NCI-H1930 (cell line): Measurements from ENCODE around the gene LRP1.

Experiments
- DNase-seq, 2 experiments: peaks; one replicate each; lab custom pipeline; 2025; lab: John Stamatoyannopoulos, UW

LRP1 gene

GRCh38 chr12:57154804-57155434, 26.6 kb downstream of the LRP1 start:
- no peak for DNase-seq

DNA sequence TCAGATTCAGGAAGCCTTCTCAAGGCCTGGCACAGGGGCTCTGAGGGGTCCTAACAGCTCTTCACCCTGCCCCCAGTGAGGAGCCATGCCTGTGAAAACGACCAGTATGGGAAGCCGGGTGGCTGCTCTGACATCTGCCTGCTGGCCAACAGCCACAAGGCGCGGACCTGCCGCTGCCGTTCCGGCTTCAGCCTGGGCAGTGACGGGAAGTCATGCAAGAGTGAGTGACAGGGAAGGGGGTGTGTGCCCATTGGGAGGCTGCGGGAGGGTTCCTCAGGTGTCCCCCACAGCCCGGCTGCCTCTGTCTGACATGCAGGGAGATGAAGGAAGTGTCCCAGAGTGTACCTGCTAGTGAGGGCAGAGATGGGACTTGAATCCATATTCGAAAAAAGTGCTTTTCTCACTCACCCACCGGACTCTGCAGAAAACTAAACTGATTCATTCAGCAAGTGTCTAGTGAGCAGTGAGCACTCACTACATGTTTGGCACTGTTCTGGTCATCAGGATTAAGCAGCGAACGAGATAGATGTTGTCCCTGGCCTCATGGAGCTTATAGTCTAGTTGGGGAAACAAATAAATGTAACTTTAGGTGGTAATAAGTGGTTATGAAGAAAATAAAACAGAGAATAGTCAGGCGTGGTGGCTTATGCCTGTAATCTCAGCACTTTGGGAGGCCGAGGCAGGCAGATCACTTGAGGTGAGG, 28.6 kb downstream of the LRP1 start:
- DNase-seq, result no peak

DNA sequence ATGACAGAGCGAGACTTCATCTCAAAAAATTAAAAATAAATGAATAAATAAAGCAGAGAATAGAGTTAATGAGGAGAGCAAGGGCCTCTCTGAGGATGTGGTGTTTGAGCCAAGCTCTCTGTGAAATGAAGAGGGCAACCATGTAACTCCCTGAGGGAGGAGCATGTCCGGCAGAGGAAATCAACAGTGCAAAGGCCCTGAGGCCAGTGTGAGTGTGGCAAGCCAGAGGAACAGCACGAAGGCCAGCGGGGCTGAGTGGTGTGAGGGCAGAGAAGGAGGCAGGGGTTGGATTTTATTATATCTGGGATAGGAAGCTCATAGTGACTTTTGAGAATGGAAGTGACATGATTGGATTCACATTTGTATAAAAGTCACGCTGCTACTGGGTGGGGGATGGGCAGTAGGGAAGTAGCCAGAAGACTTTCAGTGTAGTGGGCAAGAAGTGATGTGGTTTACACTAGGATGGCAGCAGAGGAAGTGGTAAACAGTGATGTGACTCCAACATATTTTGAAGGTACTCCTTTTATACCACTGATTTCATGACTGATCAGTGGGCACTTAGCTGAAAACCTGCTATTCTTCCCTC, 29.4 kb downstream of the LRP1 start:
- no peak for DNase-seq

DNA sequence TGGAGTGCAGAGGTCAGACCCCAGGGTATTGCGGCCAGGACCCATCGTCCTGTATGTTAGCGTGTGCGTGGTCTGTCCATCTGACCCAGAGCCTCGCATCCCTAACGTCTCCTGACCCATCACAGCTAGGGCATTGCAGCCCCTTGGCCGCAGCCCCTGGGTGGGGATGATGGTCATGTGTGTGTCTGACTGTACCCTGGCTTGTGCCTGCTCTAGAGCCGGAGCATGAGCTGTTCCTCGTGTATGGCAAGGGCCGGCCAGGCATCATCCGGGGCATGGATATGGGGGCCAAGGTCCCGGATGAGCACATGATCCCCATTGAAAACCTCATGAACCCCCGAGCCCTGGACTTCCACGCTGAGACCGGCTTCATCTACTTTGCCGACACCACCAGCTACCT, 29.9 kb downstream of the LRP1 start:
- no peak for DNase-seq

DNA sequence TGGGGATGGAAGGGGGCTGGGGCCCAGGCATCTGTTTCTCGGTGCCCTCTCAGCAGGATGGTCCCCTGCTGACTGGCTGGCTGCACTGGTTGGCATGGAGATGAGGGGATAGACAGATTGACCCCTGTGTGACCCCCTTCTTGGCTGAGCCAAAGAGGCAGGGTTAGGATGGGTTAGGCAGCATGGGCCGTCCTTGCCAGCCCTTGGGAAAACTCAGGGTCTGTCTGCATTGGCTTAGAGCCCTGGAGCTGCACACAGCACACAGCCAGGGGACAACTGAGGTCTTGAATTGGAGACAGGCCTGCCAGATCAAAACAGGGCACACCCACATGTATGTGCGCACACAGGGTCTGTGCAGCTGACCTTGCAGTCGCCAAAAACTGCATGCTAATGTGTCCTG, 30.4 kb downstream of the LRP1 start:
- no peak for DNase-seq

DNA sequence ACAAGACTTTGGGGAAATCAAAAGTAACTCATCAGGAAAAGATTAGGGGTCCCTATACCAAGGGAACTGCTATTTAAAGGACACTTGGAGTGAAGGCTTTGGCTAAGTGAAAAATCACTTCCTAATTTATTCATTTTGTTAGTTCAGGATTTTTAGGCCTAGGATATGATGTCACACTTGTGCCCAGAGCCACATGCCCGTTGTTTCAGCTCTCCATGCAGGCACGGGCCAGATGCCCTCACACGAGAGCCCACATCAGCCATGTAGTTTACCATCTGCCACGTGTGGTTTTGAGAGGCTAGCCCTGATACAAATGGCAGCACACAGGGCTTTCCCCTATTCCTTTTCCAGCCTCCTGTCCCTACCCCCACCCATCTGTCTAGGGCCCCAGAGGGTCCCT, 31.0 kb downstream of the LRP1 start:
- no peak for DNase-seq

DNA sequence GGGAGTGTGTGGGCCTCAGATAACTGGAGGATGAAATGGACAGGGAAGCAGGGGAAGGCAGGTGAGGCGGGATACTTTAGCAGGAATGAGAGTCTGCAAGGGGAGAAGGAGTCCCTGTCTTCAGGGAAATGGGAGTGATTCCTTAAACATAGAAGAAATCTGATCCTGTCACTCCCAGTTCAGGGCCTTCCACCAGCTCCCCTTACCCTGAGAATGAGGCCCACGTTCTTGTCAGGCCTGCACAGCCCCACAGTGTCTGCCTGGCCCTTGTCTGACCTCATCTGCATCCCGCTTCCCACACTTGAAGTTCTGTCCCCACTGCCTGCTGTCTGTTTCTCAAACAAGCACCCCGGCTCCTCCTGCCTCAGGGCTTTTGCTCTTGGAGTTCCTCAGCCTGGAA, 31.8 kb downstream of the LRP1 start:
- no peak for DNase-seq

GRCh38 chr12:57160741-57161140, 32.5 kb downstream of the LRP1 start:
- DNase-seq, result no peak

DNA sequence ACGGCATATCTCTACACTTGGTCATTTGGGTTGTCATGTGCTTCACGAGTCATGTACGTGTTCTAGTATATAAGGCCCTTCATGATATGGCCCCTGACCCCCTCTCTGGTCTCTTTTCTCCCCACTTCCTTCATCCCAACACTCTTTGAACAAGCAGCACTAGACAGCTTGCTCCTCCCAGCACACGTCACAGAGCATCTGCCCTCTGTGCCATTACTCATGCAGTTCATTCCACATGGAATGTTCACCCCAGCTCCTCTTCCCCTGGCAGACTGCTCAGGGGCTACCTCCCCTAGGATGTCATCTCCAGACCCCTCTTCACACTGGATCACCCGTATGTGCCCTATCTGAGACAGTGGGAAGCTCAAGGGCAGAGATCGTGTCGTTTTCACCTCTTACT, 33.2 kb downstream of the LRP1 start:
- no peak for DNase-seq

- DNase-seq, result no peak
These were observed 34.4 kb downstream of the LRP1 start for GRCh38 chr12:57162553-57163125.

- DNase-seq, result no peak
These were observed 36.2 kb downstream of the LRP1 start for GRCh38 chr12:57164454-57164853.

DNA sequence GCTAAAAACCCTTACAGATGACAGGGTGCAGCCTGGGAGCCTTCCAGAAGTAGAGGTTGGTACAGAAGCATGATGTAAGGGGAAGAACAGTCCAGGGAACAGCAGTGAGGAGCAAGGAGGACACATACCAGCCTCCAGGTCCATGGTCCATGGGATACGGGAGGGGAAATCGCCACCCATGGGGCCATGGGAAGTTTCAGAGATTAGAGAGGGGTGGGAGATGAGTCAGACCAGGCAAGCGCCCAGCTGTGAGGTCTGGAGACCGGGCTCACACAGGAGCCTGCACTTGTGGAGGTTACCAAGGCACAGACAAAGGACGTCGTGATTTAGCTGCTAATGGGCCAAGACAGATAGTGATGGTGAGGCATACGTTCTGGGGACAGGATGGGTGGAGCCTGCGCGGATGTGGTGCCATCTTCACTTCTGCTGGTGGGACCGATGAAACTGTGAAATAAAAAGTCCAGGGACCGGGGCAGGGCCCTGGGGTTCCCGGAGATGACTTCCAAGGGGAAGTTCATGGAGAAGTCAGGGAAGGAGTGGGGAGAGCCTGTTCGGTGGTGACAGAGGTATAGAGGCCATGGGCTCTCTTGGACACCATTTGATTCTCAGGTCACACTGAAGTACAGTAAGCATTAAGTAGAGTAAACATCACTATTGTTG, 36.8 kb downstream of the LRP1 start:
- DNase-seq, result no peak

GRCh38 chr12:57165741-57166140, 37.5 kb downstream of the LRP1 start:
- no peak for DNase-seq

GRCh38 chr12:57166971-57167371, 38.7 kb downstream of the LRP1 start:
- no peak for DNase-seq

DNA sequence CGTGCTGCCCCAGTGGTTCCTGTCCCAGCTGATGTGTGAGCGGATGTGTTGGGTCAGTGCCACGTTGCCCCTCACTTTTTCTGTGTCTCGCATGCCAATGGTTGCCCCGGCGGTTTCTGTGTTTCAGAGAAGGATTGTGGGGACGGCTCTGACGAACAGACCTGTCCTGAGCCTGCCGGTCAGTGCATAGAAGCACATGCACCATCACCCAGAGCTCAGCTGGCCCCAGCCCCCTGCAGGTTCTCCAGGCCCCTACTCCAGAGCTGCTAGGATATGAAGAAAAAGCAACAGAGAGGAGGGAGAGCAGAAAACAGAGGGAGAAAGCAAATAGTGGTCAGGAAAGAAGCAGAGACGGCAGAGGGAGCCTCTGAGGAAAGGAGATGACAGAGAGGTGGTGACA, 39.8 kb downstream of the LRP1 start:
- DNase-seq, result no peak

GRCh38 chr12:57169046-57169795, 40.9 kb downstream of the LRP1 start:
- no peak for DNase-seq

GRCh38 chr12:57169969-57170368, 41.7 kb downstream of the LRP1 start:
- DNase-seq, result no peak

DNA sequence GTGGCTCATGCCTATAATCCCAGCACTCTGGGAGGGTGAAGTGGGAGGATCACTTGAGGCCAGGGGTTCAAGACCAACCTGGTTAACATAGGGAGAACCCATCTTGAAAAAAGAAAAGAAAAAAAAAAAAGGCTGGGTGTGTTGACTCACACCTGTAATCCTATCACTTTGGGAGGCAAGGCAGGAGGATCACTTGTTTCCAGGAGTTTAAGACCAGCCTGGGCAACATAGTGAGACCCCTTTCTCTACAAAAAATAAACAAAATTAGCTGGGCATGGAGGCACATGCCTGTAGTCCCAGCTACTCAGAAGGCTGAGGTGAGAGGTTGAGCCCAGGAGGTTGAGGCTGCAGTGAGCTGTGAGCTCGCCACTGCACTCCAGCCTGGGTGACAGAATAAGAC, 42.1 kb downstream of the LRP1 start:
- no peak for DNase-seq

DNA sequence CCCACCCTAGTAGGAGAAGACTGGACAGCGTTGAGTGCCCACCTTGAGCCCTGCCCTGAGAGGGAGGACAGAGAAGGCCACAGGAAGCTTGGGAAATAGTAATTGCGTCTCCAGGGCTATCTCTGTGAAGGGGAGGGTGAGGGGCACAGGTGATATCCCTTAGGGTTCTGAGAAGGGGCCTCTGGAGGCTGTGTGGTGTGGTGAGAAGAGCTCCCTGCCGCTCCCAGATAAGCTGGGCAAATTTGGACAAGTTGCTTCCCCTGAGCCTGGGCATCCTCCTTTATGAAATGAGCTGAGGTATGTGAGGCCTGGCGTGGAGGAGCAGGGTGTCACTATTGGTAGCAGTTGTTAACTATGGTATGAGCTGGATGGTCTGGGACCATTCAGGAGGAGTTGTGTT, 42.6 kb downstream of the LRP1 start:
- no peak for DNase-seq

DNA sequence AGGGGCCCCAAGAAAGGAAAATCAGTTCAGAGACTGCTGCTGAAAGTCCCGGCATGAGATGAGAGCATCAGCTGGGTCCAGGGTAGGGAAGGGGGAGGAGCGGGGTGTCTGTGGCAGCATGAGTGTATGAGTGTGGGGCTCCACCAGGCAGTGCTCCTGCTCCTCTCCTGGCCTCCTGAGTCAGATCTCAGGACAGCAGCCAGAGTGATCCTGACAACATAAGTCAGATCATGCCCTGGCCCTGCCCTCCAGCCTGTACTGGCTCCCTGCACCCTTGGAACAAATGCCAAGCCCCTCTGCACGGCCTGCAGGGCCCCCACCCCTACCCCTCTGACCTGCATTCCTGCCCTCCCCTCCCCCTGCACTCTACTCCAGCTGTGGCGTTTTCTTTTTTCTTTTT, 43.4 kb downstream of the LRP1 start:
- DNase-seq, result no peak

- DNase-seq, result no peak
These were observed 44.8 kb downstream of the LRP1 start for GRCh38 chr12:57173089-57173488.

- no peak for DNase-seq
These were observed 45.4 kb downstream of the LRP1 start for GRCh38 chr12:57173683-57174082.
